Keratinocyte (primary cell): ENCODE data around the gene FHIT. TPM values are rescaled to one million over a fixed set of nuclear protein-coding genes. Genes with fewer than 3 reads are reported as not detected.

ENCODE experiments used
- DNase-seq: peaks from one replicate; pipeline ENCODE4 v3.0.0-alpha.2; 2011; ENCODE audit warnings: low read depth, missing footprints, low spot score
- FAIRE-seq: peaks from 2 replicates; lab custom pipeline; 2011; peaks lifted over from hg19 to GRCh38; lab: Jason Lieb, UNC
- H2AFZ ChIP-seq: 2 replicates; pipeline ENCODE4 v1.6.0; 2012; ENCODE audit warnings: low read length, control low read depth, inconsistent platforms; ENCODE audit not compliant: control insufficient read depth
- H3K27ac ChIP-seq: 2 replicates; pipeline ENCODE4 v1.5.1; 2011; ENCODE audit warnings: low read length; ENCODE audit not compliant: control insufficient read depth, insufficient read depth
- H3K27me3 ChIP-seq: 3 replicates; pipeline ENCODE4 v1.6.0; 2011; ENCODE audit warnings: low read length; ENCODE audit not compliant: control insufficient read depth, insufficient read depth; ENCODE audit errors: extremely low read depth
- H3K36me3 ChIP-seq, 2 experiments: 2 replicates in 1 of 2; 3 replicates in 1 of 2; pipeline ENCODE4 v1.5.1; 2011; ENCODE audit warnings: low read length in 2 of 2, mild to moderate bottlenecking in 1 of 2; ENCODE audit not compliant: control insufficient read depth in 2 of 2, insufficient read depth in 2 of 2; ENCODE audit errors: extremely low read depth in 1 of 2
- H3K4me1 ChIP-seq: 3 replicates; pipeline ENCODE4 v1.5.1; 2011; ENCODE audit warnings: low read length; ENCODE audit not compliant: control insufficient read depth, insufficient read depth; ENCODE audit errors: extremely low read depth
- H3K4me2 ChIP-seq: 3 replicates; pipeline ENCODE4 v1.6.0; 2011; ENCODE audit warnings: low read depth, low read length; ENCODE audit not compliant: control insufficient read depth, insufficient read depth; ENCODE audit errors: extremely low read depth
- H3K4me3 ChIP-seq, 3 experiments: fragments of 200-600 bp in 1 of 3; sonication (generic) in 1 of 3; 2 replicates in 2 of 3; 3 replicates in 1 of 3; pipeline ENCODE4 v1.5.1; 2011 to 2016; ENCODE audit warnings: low read length in 3 of 3, mild to moderate bottlenecking in 3 of 3, control low read depth in 2 of 3, inconsistent platforms in 1 of 3, low read depth in 1 of 3, mixed read lengths in 1 of 3, mixed run types in 1 of 3, moderate library complexity in 1 of 3; ENCODE audit not compliant: control insufficient read depth in 2 of 3, insufficient read depth in 2 of 3; ENCODE audit errors: extremely low read depth in 1 of 3
- H3K79me2 ChIP-seq: 2 replicates; pipeline ENCODE4 v1.6.0; 2012; ENCODE audit warnings: low read length; ENCODE audit not compliant: control insufficient read depth, insufficient read depth
- H3K9ac ChIP-seq: 3 replicates; pipeline ENCODE4 v1.6.0; 2011; ENCODE audit warnings: low read length; ENCODE audit not compliant: control insufficient read depth, insufficient read depth; ENCODE audit errors: extremely low read depth
- H3K9me1 ChIP-seq: 3 replicates; pipeline ENCODE4 v1.6.0; 2011; ENCODE audit warnings: low read length; ENCODE audit not compliant: control insufficient read depth, insufficient read depth; ENCODE audit errors: extremely low read depth
- H3K9me3 ChIP-seq: 2 replicates; pipeline ENCODE4 v1.5.1; 2012; ENCODE audit warnings: low read depth, low read length; ENCODE audit not compliant: control insufficient read depth
- H4K20me1 ChIP-seq: 3 replicates; pipeline ENCODE4 v1.6.0; 2011; ENCODE audit warnings: low read length; ENCODE audit not compliant: control insufficient read depth, insufficient read depth; ENCODE audit errors: extremely low read depth
- EZH2 ChIP-seq: IDR thresholded peaks from one replicate; pipeline ENCODE4 v1.6.1; 2012; ENCODE audit warnings: inconsistent platforms, mild to moderate bottlenecking, low read length, moderate library complexity
- dilution Hi-C: fragments of 300-500 bp; cut with MboI; formaldehyde crosslinking; loops from one replicate; pipeline ENCODE4 v1.7.0; 2020; ENCODE audit warnings: low sequenced_read_pairs; ENCODE audit not compliant: extremely low pct_ligation_motif_present
- polyA plus RNA-seq, 5 experiments: library from polyadenylated mRNA; depleted of rRNA in 3 of 5; stranded (reverse) in 3 of 5; stranded (forward) in 1 of 5; unstranded in 1 of 5; fragments of >200 nt; gene quantifications; 1 replicate in 1 of 5; 2 replicates in 3 of 5; 3 replicates in 1 of 5; pipeline versions ENCODE4 v1.2.1 to v1.2.3, GENCODE V29; 2011 to 2012; ENCODE audit warnings: missing spikeins in 2 of 5, low read depth in 1 of 5, low replicate concordance in 1 of 5
- TF ChIP-seq, protein P1 (sequence below), 3 experiments: IDR thresholded peaks in 1 of 3; conservative IDR thresholded peaks in 1 of 3; optimal IDR thresholded peaks in 1 of 3; 2 replicates in 2 of 3; 3 replicates in 1 of 3; pipeline versions ENCODE3 to v1.5.1; 2011; ENCODE audit warnings: low read length in 3 of 3, mild to moderate bottlenecking in 3 of 3, moderate library complexity in 2 of 3, control low read depth in 1 of 3, inconsistent platforms in 1 of 3; ENCODE audit not compliant: insufficient read depth in 2 of 3; ENCODE audit errors: extremely low read depth in 1 of 3

The FHIT gene
- polyA plus RNA-seq, 1 donor (not counting 4 experiments of a cell fraction or from before 2014, with no cell fraction given): 2.2 TPM

- Histone ChIP-seq H3K36me3 (no peaks in the 10 kb centered on the region), H3K9me1 (no peaks in the 10 kb centered on the region), H3K4me1 (no peaks in the 10 kb centered on the region), H3K9ac (no peak overlapping the region), H3K79me2 (no peaks in the 10 kb centered on the region), H3K4me2 (no peak overlapping the region), H3K4me3 (no peak overlapping the region), H4K20me1 (no peaks in the 10 kb centered on the region), H3K27ac (no peak overlapping the region), H2AFZ (no peak overlapping the region), H3K27me3 (no peaks in the 10 kb centered on the region), H3K9me3 (no peaks in the 10 kb centered on the region)
- DNase-seq (no peak), FAIRE-seq (no peak)
- TF ChIP-seq EZH2: no peak
- TF ChIP-seq, protein P1, sequence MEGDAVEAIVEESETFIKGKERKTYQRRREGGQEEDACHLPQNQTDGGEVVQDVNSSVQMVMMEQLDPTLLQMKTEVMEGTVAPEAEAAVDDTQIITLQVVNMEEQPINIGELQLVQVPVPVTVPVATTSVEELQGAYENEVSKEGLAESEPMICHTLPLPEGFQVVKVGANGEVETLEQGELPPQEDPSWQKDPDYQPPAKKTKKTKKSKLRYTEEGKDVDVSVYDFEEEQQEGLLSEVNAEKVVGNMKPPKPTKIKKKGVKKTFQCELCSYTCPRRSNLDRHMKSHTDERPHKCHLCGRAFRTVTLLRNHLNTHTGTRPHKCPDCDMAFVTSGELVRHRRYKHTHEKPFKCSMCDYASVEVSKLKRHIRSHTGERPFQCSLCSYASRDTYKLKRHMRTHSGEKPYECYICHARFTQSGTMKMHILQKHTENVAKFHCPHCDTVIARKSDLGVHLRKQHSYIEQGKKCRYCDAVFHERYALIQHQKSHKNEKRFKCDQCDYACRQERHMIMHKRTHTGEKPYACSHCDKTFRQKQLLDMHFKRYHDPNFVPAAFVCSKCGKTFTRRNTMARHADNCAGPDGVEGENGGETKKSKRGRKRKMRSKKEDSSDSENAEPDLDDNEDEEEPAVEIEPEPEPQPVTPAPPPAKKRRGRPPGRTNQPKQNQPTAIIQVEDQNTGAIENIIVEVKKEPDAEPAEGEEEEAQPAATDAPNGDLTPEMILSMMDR (optimal IDR thresholded peaks at IDR 0.05 in 1 of 3, IDR thresholded peaks at IDR 0.05 in 1 of 3, conservative IDR thresholded peaks at IDR 0.05 in 1 of 3; ENCODE audit: extremely low read depth in 1 of 3, insufficient read depth in 2 of 3, low read length in 3 of 3): no peak
- dilution Hi-C loops: no loop called here
Observed at GRCh38 chr3:59829527-59829926, 1421.7 kb downstream of the FHIT start.

DNA sequence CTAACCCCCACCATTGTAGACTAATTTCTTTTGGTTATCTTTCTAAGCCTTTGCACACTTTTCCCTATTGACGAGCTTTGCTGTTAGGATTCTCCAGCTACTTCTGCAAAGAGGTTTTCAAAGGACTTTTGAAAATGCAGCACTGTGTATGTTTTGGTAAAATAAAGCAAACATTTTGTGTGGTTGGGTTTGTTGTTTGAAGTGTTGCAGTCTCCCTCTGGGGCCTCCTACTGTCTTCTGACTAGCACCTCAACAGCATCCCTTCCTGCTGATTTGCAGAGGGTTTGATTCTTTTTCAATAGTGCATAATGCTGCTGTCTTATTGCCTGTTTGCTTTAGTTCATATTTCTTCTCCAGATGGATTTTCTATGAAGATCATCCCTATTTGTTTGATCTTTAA, 1426.4 kb downstream of the FHIT start:
- DNase-seq: no peak
- TF ChIP-seq, protein P1 (optimal IDR thresholded peaks at IDR 0.05 in 1 of 3, IDR thresholded peaks at IDR 0.05 in 1 of 3, conservative IDR thresholded peaks at IDR 0.05 in 1 of 3; ENCODE audit: extremely low read depth in 1 of 3, insufficient read depth in 2 of 3, low read length in 3 of 3): no peak
- TF ChIP-seq EZH2: no peak
- no peak overlapping the region for H3K27ac ChIP-seq
- H3K9me1 ChIP-seq: no peaks in the 10 kb centered on the region
- dilution Hi-C loops: no loop called here
- H3K9ac ChIP-seq: no peak overlapping the region
- no peak overlapping the region for H2AFZ ChIP-seq
- no peaks in the 10 kb centered on the region for H3K36me3 ChIP-seq
- FAIRE-seq: no peak
- H3K79me2 ChIP-seq: no peaks in the 10 kb centered on the region
- H4K20me1 ChIP-seq: no peaks in the 10 kb centered on the region
- H3K4me2 ChIP-seq: no peak overlapping the region
- H3K4me1 ChIP-seq: no peaks in the 10 kb centered on the region
- H3K4me3 ChIP-seq: no peak overlapping the region
- H3K9me3 ChIP-seq: no peaks in the 10 kb centered on the region
- no peaks in the 10 kb centered on the region for H3K27me3 ChIP-seq
